ENCODE measurements around the gene RPL15.

The RPL15 gene

GRCh38 chr3:23968463-23969184, 51.7 kb downstream of the RPL15 start:
- no peak for DNase-seq

GRCh38 chr3:23969393-23969792, 52.5 kb downstream of the RPL15 start:
- no peak for DNase-seq
